Stimulated activated CD4-positive, alpha-beta T cell treated with anti-CD3 and anti-CD28 coated beads, Interleukin-12 subunit alpha, Interleukin-12 subunit beta, amount 100 ng/mL, for 4 hours (primary cell): Measurements from ENCODE around the gene PXK.

Experiments
- DNase-seq: peaks from one replicate; pipeline ENCODE4 v3.0.0-alpha.2; 2020

The PXK gene

DNA sequence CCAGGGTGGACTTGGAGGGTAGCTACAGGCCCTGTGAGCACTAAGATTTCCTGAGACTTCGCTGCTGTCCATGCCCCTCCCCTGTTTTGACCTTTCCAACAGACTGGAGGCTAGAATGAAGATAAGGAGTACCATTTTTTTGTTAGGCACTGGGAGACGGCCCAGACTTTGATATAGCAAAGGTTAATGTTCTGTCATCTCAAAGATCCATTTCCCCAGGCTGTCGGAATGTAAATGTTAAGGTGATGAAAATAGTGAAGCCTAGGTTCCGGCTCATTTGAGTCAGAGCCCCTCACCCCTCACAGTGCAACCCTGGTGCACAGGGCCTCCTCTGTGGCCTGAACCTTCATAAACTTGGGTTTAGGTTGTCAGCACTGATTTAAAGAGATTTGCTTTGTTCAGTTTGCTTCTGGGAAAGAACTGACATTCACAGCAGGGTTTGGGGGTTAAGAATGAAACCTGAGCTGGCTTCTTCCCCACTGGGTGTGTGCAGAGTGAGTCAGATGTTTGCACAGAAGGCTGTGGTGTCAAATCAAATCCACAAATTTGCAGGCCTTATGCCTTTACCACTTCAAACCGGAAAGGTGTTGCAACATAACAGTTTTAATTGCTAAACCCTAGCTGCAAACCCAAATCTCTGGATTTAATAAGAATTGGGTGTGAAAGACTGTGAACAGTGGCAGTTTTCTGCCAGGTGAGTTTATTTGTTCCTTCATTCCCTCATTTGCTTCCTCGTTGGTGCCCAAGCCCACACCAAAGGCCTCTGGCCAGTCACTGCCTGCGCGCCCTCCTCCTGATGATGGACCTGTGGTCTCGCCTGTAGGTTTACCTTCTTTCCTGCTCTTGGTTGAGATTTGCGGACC, 138.6 kb downstream of the PXK start:
- peak; percentile 1 for DNase-seq

DNA sequence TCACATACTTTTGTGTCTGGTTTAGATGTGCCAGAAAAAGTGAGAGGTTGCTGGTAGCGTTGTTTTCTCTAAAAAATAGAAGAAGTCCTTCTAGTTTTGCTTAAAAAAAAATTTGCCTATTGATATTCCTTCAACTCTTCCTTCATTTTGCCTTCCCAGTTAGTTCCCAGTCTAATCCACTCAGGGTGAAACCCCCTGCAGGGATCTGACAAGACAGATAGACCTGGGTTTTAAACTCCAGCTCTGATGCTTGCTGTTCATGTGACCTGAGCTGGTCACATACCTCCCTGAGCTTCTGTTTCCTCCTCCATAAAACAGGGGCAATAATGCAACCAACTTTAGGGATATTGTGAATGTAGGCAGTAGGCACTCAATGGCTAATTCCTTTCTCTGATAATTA, 140.6 kb downstream of the PXK start:
- DNase-seq = no peak

DNA sequence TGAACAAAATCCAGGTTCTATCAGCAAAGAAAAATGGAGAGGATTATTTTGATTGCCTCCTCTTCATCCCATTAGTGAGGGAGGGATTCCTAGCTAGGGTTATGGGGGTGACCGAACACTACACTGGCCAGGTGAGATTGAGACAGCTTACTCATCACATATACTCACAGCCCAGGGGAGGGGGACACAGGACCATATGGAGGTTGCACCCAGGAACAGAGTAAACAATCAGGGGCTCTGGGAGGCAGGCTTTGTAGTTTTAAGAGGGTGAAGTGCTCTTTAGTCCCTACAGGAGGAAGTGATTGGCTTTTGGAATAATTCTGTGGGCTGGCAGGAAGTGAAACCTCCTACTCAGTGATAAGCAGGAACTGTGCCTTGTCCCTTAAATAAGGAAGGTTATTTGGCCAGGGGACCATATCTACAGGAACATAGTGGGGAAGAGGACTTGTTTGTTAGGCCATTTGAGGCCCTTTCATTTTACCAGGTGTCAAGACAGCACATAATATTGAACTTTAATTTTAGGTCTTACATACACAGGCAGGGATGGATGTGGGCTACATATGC, 141.7 kb downstream of the PXK start:
- no peak for DNase-seq

DNA sequence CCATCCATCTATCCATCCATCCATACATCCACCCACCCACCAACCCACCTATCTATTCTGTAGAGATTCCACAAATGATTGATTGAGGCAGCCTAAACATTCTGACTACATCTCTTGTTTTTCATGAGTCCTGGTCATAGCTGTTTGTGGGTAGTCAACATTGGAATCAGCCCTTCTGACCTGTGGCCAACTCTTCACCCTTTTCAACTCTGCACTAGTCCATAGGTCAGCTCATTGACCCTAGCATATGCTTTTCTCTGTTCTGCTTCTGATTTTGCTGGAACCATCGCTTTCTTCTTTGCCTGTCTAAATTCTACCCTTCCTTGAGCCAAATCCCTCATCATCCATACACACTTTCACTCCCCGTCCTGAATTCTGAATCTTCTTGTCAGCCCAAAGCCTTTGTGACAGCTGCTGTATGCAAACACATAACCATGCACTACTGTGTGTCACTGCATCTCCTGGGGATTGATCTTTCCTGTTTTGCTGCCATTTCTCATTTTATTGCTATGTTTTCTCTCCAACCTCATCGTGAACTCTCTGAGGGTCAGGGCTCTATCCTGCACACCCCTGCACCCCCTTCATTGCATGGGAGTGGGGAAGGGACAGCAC, 142.4 kb downstream of the PXK start:
- no peak for DNase-seq
